Activated gamma-delta T cell treated with Interleukin-2 at 50 U/mL for 16 hours (primary cell): ENCODE results near the gene CD101.

Source experiments
- DNase-seq: peaks from one replicate; pipeline ENCODE4 v3.0.0-alpha.2; 2020

The CD101 gene

DNA sequence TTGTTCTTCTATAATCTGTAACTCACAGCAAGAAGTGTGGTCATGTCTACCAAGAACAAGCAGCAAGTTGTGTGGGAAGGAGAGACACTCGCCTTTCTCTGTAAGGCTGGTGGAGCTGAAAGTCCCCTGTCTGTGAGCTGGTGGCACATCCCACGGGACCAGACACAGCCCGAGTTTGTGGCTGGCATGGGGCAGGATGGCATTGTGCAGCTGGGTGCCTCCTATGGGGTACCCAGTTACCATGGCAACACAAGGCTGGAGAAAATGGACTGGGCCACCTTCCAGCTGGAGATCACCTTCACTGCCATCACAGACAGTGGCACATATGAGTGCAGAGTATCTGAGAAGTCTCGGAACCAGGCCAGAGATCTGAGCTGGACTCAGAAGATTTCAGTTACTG, 15.5 kb downstream of the CD101 start:
- DNase-seq, result no peak

DNA sequence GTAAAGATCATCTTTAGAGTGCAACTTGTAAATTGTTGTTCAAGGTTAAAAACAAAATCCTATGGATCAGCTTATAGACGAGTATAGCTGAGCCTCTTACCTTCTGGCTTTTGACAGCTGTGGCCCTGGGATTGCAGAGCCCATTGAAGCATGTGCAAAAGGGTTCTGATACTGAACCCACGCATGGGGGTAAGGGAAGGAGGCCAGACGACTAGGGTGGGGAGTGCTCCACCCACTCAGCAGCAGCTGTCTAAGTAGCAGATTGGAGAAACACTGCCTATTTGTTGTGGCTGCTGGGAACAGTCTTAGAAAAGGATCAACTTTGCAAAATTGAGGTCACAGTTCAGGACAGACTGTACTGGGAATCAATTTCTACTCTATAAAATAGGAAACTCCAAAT, 16.1 kb downstream of the CD101 start:
- no peak for DNase-seq

DNA sequence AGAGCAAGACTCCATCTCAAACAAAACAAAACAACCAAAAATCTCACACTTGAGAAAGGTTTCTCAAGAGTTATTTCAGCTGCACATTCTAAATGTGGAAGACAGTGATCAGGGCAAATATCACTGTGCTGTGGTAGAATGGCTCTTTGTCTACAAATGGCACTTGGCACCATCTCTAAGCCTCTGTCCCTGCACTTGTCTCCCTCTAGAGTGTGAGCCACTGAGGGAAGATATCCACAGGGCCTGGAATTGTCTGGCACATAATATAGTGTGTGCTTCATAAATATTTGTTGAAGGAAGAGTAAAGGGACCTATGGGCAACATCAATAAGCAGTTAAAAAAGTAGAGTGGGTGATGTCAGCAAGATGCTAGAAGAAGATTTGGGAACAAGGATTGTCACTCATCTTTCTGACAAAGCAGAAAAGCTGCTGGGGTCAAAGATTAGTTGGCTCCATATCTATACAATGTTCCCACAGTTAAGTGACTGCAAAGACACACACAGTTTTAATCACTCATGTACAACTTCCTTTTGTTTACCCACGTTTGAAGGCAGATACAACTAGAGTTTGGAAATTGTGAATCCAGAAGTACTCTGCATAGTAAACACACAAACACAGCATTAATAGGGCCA, 19.1 kb downstream of the CD101 start:
- DNase-seq, result no peak

DNA sequence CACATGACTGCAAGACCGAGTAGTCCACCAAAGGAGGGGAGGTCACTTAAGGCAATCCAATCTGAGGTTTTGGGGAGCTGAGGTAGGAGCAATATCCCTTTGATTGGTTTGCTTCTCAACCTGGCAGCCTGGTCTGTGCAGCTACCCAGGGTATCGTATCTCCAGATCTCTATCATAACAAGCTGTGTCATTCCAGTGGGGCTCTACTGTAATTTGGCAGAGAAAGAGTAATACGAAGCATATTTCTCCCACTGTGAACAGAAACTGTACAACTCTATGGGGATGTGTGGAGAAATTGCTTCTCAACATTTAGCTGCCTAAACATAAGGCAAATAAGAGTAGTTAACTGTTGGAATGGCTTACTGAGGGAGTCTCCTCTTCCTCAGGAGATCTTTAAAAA, 20.6 kb downstream of the CD101 start:
- no peak for DNase-seq

DNA sequence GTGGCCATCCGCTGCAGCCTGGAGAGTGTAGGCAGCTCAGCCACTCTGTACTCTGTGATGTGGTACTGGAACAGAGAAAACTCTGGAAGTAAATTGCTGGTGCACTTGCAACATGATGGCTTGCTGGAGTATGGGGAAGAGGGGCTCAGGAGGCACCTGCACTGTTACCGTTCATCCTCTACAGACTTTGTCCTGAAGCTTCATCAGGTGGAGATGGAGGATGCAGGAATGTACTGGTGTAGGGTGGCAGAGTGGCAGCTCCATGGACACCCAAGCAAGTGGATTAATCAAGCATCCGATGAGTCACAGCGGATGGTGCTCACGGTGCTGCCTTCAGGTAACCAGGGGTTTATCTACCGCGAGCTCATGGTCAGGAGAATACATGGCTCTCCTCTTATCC, 24.0 kb downstream of the CD101 start:
- no peak for DNase-seq

DNA sequence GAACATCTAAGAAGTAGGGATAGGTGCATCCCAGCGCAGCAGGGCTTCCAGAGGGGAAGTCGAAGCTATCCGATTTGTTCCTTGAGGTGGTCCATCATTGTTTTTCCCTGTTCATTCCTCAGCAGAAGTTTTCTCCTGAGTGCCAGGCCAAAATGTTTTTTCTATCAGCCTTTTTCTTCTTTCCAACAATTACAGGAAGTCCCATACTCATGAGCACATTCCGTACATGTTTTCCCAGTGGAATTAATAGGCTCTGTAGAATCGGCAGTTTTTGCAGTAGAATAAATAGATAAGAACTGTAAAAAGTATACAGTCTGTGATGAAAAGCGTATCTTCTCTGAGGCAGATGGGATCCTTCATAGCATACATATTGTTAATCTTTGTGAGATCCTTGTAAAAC, 24.8 kb downstream of the CD101 start:
- no peak for DNase-seq

DNA sequence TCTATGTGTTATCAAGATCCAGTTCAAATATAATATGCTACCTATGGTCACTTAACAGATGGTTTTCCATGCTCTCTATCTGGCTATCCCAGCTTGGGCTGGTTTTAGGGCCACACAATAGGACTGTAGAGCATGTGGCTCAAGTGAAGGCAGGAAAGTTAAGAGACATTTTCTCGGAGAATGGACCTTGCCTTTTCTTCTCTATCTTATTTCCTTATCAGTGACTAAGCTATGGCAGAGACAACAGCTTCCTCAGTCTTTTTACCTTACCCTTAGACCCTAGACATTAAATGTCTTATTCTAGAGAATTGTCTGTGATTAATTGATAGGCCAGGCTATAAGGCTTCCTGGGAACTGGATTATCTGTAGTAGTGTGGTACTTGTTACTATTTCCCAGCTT, 28.1 kb downstream of the CD101 start:
- no peak for DNase-seq

DNA sequence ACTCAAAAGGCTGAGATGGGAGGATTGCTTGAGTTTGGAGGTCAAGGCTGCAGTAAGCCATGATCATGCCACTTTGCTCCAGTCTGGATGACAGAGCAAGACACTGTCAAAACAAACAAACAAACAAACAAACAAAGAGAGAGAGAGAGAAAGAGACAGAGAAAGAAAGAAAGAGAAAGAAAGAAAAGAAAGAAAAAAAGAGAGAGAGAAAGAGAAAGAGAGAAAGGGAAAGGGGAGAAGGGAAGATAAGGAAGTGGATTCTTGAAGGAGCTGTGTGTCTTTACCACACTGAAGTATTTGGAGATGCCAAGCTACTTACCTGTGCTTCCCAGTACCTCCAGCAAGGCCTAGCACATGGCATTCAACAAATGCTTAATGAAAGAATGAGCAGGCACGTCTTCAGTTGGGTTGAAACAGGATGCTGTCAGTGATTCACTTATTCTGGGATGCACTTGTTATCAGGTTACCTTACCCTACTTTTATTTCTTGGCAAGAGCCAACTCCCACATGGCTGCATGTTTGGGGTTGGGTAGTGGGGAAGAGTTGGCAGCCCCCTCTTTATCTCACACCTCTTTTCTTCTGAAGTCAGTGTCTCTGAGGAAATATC, 28.8 kb downstream of the CD101 start:
- no peak for DNase-seq

DNA sequence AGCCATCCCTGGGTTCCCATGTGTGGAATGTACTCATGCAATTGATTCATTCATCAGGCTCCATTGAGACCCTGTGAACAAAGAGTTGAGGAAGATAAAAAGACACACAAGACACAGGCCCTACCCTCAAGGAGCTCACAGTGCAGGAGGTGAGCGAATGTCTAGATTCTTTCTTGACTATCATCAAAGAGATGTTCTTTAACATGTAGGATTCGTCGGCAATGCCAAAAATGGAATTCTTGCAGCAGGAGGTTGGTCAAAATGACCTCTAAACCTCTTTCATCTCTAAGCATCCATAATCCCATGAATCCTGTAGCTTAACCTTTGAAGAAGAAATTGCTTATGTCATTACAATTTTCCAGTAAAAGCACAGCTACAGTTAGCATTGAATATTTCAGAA, 30.7 kb downstream of the CD101 start:
- no peak for DNase-seq

DNA sequence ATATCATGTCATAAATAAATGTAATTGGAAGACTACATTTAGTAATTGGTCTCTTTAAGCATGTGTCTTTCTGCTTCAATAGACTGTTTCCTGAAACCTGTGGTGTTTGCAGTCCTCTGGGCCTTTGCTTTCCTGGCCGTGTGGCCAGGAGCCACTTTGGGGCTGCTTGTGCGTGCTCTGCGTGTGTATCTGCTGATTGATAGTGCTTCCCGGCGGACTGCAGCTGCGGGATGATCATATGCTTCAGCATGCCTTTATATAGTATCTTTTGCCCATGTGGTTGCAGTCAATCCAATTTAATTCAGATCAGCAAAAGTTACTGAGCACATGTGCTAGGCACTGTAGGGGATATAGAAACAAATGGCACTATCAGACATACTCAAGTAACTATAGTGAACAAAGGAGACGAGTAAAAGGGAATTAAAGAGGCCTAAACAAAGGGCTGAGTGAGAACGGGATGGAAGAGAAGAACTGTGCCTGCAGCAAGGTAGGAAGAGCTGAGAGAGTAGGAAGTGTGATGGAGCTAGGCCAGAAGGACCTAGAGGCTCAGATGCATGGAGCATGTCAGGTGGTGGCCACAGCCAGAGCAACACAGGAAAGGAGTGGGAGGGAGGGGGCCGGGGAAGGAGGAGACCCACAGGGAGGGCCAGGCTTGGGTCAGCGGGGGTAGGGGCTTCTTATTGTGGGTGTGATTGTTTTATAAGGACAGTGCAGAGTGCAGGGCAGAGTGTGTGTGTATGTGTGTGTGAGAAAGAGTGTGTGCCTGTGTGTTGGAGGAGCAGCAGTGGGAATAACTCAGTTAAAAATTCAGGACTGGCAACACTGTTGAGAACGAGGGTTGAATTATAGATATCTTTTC, 31.4 kb downstream of the CD101 start:
- DNase-seq, result no peak

DNA sequence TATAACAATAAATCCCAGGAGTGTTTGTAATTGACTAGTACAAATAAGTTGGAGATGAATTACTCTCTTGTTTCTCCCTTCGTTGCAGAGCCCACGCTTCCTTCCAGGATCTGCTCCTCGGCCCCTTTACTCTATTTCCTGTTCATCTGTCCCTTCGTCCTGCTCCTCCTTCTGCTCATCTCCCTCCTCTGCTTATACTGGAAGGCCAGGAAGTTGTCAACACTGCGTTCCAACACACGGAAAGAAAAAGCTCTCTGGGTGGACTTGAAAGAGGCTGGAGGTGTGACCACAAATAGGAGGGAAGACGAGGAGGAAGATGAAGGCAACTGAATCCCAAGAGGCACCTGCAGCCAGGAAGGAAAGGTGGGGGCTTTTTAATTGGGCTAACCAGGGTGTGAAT, 32.2 kb downstream of the CD101 start:
- DNase-seq, result no peak

DNA sequence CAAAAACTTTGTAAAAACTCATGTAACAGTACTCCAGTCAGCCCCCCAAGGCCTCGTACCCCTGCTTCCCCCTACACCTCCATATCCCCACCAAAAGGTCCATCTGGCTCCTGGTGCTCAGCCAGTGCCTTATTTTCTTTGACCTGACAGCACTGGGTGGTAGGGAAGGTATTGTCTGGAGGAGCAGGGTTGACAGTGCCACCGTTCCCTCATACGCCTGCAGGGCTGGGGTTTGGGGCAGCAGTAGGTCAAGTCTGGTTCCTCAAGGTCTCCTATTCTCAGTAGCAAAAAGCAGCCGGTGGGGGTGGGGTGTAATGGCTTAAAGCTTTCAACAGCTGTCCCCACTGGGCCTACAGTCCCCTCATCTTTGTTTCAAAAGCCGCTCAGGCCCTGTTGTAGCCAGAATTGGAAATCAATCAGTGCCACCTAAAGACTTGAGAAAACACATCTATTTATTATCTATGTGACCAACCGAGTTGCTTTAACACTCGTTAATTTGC, 33.3 kb downstream of the CD101 start:
- no peak for DNase-seq

DNA sequence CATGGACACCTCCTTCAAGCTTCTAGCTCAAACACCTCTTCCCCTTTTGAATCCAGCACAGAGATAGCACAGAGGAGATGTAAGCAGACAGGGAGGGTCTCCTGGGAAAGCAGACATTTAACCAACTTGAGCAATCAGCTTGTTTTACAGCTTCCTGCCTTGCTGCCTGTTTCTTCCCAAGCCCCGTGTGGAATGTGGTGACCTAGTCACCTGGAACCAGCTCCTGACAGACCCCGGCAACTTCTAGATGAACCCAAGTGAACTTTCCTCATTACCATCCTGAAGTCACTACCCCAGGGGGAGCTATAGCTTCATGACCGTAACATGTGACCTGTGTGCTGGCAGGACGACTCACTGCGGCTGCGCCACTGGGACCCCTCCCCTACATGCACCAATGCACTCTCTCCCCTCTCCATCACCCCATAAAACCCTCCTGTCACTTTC, 34.5 kb downstream of the CD101 start:
- DNase-seq, result no peak

DNA sequence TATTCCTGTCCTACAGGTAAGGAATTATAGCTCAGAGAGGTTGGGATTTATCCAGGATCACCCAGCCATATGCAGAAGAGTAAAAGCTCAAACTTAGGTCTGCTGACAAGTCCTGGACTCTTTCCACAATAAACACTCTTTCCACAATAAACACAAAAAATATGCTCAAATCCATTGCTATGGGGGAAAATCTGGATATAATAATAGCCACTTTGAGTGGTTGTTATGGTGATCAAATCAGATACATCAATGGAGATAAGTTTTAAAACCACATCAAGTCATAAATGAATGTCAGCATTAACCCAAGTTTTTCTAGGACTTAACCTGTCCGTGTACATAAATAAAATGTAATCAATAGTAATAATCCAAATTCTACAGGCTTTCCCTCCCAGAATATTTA, 36.2 kb downstream of the CD101 start:
- no peak for DNase-seq

DNA sequence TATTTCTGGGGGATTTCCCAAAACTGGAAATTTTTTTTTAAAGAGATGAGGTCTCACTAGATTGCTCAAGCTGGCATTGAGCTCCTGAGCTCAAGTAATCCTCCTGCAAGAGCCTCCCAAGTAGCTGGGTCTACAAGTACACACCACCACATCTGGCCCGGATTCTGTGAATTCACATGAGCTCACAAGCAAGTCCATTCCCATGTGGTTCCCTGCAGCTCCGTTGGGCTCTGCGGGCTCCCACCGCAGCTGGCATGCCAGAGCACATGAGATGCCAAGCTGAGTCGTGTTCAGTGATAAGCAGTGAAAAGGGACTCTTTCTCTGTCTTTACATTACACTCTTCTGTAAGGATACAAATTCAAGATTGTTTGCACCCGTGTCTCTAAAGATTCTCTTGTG, 36.7 kb downstream of the CD101 start:
- DNase-seq, result no peak

DNA sequence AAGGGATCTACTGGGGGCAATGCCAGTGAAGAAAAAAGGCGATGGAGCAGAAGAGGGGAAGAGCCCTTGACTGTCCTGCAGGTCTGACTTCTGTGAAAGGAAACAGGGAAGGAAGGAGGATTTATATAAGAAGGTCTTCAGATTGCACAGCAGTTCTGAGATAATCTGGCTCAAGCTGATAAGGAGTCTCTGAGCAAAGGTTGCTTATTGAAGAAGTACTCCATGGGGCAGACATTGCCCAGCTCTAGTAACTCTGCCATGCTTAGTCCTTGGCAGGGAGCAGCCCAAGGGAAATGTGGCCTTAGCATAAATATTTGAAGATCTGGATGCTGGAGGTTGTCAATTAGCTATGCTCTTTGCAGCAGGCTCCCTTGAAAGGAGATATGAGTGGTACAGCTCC, 42.7 kb downstream of the CD101 start:
- DNase-seq, result no peak

DNA sequence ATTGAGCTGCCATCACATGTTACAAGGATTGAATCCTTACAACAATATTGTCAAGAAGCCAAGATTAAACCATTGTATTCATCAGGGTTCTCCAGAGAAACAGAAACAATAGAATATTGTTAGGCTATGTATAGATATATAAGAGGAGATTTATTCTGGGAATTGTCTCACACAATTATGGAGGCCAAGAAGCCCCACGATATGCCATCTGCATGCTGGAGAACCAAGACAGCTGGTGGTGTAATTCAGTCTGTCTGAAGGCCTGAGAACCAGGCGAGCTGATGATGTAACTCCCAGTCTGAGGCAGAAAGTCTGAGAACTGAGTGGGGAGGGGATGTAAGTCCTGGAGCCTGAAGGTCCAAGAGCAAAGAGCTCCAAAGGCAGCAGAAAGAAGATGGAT, 44.1 kb downstream of the CD101 start:
- no peak for DNase-seq

DNA sequence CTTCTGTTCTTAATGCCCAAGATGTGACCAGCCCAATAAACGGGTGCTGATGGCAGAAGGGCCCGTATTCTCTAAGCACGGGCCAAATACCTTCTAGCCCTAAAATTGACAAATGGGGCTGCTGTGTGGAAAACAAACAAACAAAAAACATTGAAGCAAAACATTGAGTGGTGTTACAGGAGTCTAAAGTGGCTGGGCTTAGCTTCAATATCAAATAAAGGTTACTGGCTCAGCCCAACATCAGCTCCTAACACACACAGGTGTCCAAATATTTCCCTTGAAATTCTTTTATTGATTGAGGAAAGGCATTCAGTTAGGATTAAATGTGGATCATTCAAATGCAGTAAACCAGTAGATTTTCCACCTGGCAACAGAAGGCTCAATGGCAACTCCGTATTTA, 45.2 kb downstream of the CD101 start:
- no peak for DNase-seq

DNA sequence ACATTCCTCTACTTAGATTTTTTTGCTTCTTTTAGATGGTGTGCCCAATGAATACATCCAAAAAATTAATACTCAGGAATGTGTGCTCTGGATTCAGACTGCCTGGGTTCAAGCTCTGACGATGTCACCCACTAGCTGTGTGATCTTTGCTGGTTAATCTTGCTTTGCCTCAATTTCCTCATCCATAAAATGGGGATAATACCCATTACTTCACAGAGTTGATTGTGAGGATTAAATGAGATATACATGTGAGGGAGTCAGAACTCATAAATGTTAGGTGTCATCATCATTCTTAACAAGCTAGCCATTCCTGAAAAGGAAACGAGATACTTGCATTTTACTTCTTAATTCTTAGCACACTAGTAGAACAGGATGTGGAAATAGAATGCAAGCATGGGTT, 45.7 kb downstream of the CD101 start:
- no peak for DNase-seq

DNA sequence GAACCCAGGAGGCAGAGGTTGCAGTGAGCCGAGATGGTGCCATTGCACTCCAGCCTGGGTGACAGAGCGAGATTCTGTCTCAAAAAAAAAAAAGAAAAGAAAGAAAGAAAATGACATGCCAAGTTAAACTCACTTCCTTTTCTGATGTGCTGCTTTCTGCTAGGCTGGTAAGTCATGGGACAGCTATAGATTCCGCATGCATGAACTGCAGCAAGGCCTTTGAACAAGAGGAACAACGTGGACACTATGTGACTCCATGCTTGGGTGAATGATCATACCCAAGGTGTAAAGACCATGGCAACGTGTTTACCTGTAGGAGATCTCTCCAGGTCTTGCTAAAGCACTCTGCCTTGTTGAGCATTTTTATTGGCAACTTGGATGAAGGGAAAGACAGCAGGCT, 48.3 kb downstream of the CD101 start:
- no peak for DNase-seq

DNA sequence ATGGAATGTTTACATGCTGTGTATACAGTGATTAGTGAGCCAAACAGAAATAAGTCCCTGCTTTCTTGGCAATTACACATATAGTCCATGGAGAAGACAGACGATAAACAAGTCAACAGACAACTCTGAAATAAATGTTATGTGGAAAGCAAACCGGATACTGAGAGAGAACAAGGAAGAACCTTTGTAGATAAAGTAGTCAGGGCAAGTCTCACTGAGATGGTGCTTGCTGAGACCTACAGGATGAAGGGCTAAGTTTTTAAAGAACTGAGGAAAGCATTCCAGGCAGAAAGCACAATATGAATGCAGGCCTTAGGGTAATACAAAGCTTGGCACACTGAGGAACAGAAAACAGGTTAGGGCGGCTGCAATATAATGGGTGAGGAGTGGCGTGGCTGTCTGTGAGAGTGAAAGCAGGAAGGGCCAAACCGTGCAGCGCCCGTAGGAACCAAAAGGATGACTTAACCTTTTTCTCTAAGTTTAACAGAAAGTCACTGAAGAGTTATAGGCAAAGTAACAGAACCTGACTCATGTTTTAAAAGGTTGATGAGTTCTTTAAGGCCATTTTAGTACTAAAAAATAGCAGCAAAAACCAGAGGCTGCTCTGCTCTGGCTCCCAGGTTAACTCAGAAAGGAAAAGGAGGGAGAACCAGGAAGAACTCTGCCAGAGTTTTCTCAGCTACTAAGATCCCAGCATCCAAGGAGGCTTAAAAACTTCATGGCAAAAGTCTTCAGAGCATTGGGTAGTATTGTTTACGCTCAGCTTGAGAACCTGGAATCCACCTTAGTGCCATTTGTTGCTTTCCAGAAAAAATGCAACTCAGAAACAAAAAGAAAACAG, 49.9 kb downstream of the CD101 start:
- peak; percentile 14 for DNase-seq

DNA sequence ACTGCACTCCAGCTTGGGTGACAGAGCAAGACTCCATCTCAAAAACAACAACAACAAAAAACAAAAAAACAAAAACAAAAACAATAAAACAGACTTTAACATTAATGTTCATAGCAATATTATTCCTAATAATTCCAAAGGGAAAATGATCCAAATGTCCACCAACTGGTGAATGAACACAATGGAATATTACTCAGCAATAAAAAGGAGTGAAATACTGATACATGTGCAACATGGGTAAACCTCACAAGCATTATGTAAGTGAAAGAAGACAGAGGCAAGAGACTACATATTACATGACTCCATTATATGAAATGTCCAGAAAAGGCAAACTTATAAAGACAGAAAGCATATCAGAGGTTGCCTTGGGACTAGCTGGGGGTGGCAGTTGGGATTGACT, 52.5 kb downstream of the CD101 start:
- DNase-seq, result no peak

DNA sequence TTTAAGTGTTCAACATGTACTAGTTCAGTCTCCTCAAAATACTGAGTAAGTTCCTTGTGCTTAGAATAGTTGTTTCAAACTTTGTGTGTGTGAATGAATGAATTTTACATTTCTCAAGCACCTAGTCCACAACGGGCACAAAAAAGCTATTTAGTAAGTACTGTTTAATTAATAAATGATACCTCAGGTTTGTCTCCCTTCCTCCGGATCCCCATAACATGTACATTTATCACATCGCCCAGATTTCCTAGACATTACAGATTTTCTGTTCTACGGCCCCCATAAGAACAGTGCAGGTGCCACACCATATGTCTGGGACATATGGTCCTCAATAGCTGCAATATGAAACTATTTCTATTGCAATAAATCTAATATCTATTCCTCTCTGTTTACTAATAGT, 57.2 kb downstream of the CD101 start:
- DNase-seq, result no peak
